EH (cell line): ENCODE results near the gene RPP30.

Experiments used
- DNase-seq: peaks from one replicate; pipeline ENCODE4 v3.0.0-alpha.2; 2015; ENCODE audit warnings: low read depth

RPP30 gene

DNA sequence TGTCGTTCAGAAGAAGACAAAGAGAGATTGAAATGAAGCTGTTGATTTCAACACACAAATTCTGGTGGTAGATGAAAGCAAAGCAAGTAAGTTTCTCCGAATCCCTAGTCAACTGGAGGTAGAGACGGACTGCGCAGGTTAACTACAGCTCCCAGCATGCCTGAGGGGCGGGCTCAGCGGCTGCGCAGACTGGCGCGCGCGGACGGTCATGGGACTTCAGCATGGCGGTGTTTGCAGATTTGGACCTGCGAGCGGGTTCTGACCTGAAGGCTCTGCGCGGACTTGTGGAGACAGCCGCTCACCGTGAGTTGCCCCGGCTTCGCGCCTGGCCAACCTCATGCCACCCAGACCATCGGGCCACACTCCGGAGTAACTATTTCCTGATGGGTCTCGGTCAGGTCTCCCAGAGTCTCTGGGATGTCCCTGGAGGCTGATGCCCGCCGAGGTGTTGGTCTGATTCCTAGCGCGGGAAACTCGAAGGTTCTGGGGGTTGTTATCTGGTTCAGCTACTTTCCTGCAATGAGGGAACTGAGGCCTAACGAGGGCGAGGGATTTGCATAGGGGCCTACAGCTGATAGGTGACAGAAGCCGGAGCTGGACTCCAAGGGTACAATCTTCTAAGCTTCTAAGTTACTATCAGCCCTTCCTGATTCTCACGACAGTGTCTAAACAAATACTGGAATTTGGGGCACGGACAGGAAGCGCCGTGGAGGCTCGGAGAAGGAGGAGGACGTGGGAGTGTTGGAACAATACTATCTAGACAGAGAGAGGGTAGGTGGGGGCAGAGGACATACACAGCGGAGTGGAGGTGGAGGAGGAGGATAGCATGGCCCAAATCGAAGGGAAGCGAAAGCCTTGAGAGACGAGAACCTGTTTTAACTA is at the start of gene RPP30:
TSS of gene RPP30 (plus strand) at position 209 of the 882 bp plus-strand sequence. CDS start at position 222, 13 bp downstream.
- DNase-seq, result peak; percentile 80

DNA sequence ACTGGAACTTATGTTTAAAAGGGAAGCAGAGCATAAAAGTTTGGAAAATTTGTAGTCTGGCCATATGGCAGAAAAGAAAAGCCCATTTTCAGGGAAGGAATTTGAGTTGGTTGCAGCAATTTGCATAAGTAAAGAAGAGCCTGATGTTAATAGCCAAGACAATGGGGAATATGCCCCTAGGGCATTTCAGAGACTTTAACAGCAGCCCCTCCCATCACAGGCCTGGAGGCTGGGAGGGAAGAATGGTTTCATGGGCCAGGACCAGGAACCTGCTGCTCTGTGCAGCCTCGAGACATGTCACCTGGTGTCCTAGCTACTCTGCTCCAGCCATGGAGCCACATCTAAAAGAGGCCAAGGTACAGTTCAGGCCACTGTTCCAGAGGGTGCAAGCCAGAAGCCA is 49.3 kb upstream of the RPP30 start:
- DNase-seq, result no peak

DNA sequence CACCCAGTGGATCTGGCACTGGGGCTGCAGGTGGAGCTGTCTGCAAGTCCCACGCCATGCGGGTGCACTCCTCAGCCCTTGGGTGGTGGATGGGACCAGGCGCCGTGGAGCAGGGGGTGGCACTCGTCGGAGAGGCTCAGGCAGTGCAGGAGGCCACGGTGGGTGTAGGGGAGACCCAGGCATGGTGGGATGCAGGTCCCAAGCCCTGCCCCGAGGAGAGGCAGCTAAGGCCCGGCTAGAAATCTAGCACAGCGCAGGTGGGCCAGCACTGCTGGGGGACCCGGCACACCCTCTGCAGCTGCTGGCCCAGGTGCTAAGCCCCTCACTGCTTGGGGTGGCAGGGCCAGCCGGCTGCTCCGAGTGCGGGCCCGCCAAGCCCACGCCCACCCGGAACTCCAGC is 39.7 kb upstream of the RPP30 start:
- no peak for DNase-seq

- DNase-seq, result no peak
Observed at GRCh38 chr10:90834326-90834725, 37.4 kb upstream of the RPP30 start.

DNA sequence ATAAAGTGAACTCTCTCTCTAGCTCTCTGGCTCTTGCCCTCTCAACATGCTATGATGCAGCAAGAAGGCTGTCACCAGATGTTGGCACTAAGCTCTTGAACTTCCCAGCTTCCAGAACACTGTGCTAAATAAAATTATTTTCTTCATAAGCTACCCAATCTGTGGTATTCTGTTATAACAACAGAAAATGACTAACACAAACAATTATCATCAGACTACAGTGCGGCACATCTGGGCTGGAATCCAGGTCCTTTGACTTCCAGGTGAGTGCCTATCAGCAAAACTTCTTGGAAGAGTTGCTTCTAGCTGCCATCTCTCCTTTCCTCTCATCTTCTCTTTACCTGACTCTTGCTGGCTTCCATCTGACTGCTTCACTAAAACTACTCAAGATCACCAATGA is 34.3 kb upstream of the RPP30 start:
- DNase-seq, result no peak

GRCh38 chr10:90842725-90843124 is 29.0 kb upstream of the RPP30 start:
- no peak for DNase-seq

- no peak for DNase-seq
Observed at GRCh38 chr10:90845726-90846125, 26.0 kb upstream of the RPP30 start.

DNA sequence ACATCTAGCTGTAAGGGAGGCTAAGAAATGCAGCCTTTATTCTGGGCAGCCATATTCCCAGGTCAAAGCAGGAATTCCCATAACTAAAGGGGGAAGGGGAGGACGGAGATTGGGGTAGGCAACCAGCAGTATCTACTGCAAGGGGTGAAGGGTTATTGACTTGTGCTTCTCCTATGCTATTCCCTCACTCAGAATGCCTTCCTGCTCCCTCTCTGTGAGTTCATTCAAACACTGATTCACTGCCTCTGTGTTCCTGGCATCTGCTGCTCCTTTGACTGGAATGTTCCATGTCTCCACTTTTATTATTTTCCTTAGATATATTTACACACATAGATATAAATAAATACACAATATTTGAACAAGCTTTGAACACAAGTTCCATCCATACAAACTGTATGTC is 25.0 kb upstream of the RPP30 start:
- no peak for DNase-seq

- peak; percentile 13 for DNase-seq
Observed at GRCh38 chr10:90847436-90847835, 24.3 kb upstream of the RPP30 start.

DNA sequence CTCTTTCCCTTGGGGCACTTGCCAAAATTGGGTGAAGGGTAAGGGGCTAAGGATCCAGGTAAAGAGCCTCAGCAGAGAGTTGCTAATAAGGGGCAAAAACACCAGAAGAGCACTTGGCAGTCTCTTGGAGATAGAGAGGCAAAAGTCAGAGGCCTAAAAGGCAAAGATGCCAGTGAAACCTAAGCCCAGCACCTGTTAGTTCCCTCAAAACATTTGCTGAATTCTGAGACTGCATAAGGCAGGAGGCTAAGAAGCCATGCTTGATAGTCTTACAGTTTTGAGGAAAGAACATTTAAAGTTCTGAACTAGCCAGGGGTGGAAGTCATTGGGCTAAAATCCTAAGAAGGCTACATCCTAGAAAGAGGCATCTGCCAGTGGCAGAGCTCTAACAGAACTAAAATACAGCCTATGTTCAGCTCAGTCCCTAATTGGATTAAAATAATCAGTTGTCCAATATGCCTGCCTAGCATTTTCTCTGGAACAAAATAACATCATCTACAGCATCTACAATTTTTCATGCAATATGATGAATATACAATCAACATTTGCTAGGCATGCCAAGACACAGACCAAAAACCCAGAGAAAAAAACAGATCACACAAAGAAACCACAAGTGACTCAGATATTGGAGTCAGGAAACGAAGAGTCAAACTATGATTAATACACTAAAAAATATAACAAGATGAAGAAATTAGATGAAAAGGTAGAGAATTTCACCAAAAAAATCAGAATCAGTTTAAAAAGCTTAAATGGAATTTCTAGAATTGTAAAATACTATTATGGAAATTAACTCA is 21.6 kb upstream of the RPP30 start:
- peak; percentile 19 for DNase-seq

DNA sequence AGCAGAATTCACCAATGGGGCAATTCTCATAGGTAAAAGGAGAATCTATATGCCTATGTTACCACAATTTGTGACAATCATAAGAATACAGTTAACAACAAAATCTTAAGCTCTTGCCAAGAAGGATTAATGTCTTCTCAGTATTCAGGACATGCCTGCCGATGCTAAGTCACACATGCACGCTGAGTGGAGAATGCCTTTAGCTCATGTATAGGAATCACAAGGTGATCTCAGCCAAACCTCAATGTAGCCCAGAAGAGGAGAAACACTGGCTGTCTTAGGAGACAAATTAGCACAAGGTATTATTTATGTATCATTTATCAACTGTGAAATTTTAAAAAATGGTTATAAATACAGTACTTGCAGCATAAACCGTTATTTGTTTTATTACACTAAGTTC is 16.6 kb upstream of the RPP30 start:
- no peak for DNase-seq

DNA sequence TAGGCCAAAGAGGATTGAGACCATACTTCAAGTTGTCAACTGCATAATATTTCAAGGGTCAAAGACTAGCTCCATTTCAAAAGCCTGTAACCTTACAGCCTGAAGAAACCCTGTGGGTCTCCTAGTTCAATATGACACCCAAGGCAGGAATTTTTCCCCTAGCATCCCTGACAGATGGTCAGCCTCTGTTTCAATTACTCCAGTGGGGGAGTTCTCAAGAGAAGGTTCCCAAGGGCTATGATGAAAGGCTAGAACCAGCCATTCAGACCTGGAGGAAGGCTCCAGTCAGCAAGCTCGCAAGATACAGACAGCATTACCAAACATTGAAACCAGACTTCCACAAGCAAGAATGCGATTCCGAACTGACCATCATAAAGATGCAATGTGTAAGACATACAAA is 15.5 kb upstream of the RPP30 start:
- no peak for DNase-seq

GRCh38 chr10:90856964-90857634 is 14.7 kb upstream of the RPP30 start:
- no peak for DNase-seq

- peak; percentile 52 for DNase-seq
Observed at GRCh38 chr10:90857635-90858460, 13.9 kb upstream of the RPP30 start, which contains the start of gene HTR7. Gene HTR7 (minus strand): TSS chr10:90858039. CDS start chr10:90857671, 368 bp downstream.

DNA sequence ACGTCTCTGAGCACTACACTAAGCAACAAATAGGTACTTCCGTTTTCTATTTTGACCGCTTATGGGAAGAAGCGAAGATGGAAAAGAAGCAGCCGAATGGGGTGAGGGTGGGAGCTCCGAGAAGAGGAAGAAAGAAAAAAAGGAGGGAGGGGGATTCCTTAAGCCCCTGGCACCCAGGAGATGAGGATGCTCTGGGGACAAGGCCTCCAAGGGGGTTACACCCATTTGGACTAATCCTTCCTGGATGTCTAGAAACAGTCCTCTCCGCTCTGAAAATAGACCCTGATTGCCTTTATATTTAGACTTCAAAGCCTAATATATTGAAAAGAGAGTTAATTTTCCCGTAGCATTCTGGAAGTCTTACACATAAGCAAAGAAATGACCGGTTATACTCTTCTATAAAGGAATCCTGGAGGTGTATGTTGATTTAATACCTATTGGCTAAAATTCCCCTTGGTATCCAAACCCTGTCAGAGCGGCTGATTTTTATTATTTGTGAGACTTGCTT is 13.3 kb upstream of the RPP30 start:
- DNase-seq, result no peak

DNA sequence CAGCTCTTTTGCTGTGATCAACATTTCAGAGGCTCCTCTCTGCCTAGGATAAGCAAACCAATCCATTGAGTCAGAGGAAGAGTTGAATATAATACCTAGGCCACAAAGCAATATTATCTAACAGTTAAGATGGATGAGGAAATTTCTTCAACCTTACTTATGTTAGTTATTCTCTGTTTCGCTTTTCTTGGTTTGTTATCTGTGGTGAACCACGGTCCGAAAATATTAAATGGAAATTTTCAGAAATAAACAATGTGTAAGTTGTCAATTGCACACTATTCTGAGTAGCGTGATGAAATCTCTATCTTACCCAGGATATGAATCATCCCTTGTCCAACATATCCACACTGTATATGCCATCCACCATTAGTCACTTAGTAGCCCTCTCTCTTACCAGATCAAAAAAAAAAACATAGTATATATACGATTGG is 12.4 kb upstream of the RPP30 start:
- peak; percentile 76 for DNase-seq

DNA sequence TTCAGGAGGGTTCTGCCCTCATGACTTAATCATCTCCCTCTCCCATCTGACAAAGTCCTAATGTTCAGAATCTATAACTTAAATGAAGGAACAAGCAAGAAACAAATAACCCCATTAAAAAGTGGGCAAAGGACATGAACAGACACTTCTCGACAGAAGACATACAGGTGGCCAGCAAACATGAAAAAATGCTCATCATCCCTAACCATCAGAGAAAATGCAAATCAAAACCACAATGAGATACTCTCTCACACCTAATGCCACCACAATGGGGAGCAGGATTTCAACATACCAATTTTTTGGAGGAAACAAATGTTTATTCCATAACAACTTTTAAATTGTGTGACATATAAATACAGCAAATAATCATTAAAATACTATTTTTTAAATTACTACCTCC is 11.0 kb upstream of the RPP30 start:
- no peak for DNase-seq

DNA sequence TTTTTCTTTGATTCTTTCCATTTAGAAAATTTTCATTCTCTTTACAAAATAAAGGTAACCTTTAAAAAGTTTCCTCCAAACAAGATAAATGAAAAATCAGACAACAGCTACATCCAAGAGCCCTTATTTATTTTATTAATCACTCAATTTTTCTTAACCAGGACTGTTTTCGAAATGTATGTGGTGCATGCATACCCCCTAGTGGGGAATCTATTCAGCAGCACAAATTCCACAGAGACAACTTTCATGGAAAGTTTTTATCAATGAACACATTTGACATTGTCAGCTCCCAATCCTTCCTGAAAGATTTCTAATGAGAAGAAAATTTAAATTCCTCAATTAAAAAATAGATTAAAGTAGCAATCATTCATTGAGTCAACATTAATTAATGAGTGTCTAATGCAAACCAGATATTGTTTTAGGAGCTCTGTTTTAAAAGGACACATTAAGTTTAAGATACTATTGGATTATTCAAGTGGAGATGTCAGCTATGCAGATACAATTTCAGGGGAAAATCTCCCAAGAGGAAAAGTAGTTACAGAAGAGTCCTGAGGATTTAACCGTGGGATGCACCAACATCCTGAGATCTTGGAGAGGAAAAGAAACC is 8.8 kb upstream of the RPP30 start:
- peak; percentile 51 for DNase-seq

GRCh38 chr10:90865401-90865800 is 6.4 kb upstream of the RPP30 start:
- peak; percentile 34 for DNase-seq

- no peak for DNase-seq
Observed at GRCh38 chr10:90866050-90866598, 5.7 kb upstream of the RPP30 start.
